Upper lobe of left lung (tissue), 6 donors: ENCODE data around the gene WDR41. TPM values are rescaled to one million over a fixed set of nuclear protein-coding genes. Genes with fewer than 3 reads are reported as not detected.
A peak's percentile ranks its signal among the peaks of the same experiment; 100 is the strongest.

Experiments
- ATAC-seq, 2 donors: fragments of 200-7000 bp; cut with Tn5 transposase; one replicate each; pipeline ENCODE4 v1.9.1; 2022; ENCODE audit warnings: mild to moderate bottlenecking in 2 of 2, moderate library complexity in 2 of 2; ENCODE audit not compliant: low FRiP score in 2 of 2
- DNase-seq, 2 donors: peaks; one replicate each; pipeline ENCODE4 v3.0.0-alpha.2; 2019 to 2020
- H3K27ac ChIP-seq, 4 donors: fragments of 200-600 bp; sonication (generic); one replicate each; pipeline ENCODE4 v1.5.1; 2016 to 2019
- H3K27me3 ChIP-seq, 4 donors: fragments of 200-600 bp; sonication (generic); one replicate each; pipeline ENCODE4 v1.5.1; 2017 to 2019
- H3K36me3 ChIP-seq, 4 donors: fragments of 200-600 bp; sonication (generic); one replicate each; pipeline ENCODE4 v1.5.1; 2016 to 2019
- H3K4me1 ChIP-seq, 4 donors: fragments of 200-600 bp; sonication (generic); one replicate each; pipeline ENCODE4 v1.5.1; 2018 to 2019
- H3K4me3 ChIP-seq, 4 donors: fragments of 200-600 bp; sonication (generic); one replicate each; pipeline ENCODE4 v1.5.1; 2017 to 2019; ENCODE audit warnings: mild to moderate bottlenecking in 2 of 4, moderate library complexity in 1 of 4
- H3K9me3 ChIP-seq, 4 donors: fragments of 200-600 bp; sonication (generic); one replicate each; pipeline ENCODE4 v1.5.1; 2018 to 2019
- EP300 ChIP-seq, 4 donors: sonication (generic); formaldehyde crosslinking; IDR thresholded peaks; one replicate each; pipeline ENCODE4 v1.5.1; 2017; ENCODE audit warnings: antibody characterized with exemption in 4 of 4, control low read depth in 2 of 4
- POLR2A ChIP-seq, 4 donors: fragments of 450-650 bp; IDR thresholded peaks; one replicate each; pipeline ENCODE4 v1.5.1; 2016 to 2017; ENCODE audit warnings: antibody characterized with exemption in 4 of 4, mild to moderate bottlenecking in 2 of 4
- POLR2AphosphoS5 ChIP-seq, 2 donors: sonication (generic); formaldehyde crosslinking; IDR thresholded peaks; one replicate each; pipeline ENCODE4 v1.5.1; 2017; ENCODE audit warnings: antibody characterized with exemption in 2 of 2
- WGBS, 2 donors: methylation state at CpG; one replicate each; pipeline ENCODE4 v1.1.5; 2017 to 2018; 5-methylcytosine and 5-hydroxymethylcytosine counted together
- total RNA-seq, 6 donors: library from RNA; depleted of rRNA in 4 of 6; stranded (reverse); fragments of >200 nt in 4 of 6; gene quantifications; one replicate each; pipeline versions ENCODE4 v1.1.0 to v1.2.1, GENCODE V29; 2016 to 2021
- TF ChIP-seq, protein P1 (sequence below), 6 experiments: fragments of 450-650 bp in 4 of 6; fragments of 200-600 bp in 2 of 6; sonication (generic) in 2 of 6; IDR thresholded peaks; one replicate each; pipeline ENCODE4 v1.5.1; 2016 to 2019; ENCODE audit warnings: antibody characterized with exemption in 6 of 6
- donor health status: DM: no; HTN: no; CAD: no; lungs with moderate emphysema.
- donor health status: DM: no; HTN: yes; CAD: no; lungs with severe emphysema.

The WDR41 gene
- total RNA-seq, 6 donors from 2014 or later: 13.9 to 69.9 (median 36.6) TPM

GRCh38 chr5:77454123-77454522 lies 38.0 kb downstream of the WDR41 start:
- 87 to 98% methylated on average over 3 of the region's 3 CpGs for WGBS, 2 donors
- Histone ChIP-seq H3K27me3 (no peaks in the 10 kb centered on the region), H3K4me1 (no peaks in the 10 kb centered on the region), H3K36me3 (peaks cover 0 to 22% (median 0%) of the 10 kb centered on the region in 4 donors), H3K9me3 (no peaks in the 10 kb centered on the region), H3K27ac (no peak overlapping the region), H3K4me3 (no peak overlapping the region)
- no peak for ATAC-seq
- TF ChIP-seq EP300 (IDR thresholded peaks at IDR 0.05) (no peak), POLR2A (IDR thresholded peaks at IDR 0.05) (no peak), POLR2AphosphoS5 (IDR thresholded peaks at IDR 0.05) (no peak)
- TF ChIP-seq, protein P1, sequence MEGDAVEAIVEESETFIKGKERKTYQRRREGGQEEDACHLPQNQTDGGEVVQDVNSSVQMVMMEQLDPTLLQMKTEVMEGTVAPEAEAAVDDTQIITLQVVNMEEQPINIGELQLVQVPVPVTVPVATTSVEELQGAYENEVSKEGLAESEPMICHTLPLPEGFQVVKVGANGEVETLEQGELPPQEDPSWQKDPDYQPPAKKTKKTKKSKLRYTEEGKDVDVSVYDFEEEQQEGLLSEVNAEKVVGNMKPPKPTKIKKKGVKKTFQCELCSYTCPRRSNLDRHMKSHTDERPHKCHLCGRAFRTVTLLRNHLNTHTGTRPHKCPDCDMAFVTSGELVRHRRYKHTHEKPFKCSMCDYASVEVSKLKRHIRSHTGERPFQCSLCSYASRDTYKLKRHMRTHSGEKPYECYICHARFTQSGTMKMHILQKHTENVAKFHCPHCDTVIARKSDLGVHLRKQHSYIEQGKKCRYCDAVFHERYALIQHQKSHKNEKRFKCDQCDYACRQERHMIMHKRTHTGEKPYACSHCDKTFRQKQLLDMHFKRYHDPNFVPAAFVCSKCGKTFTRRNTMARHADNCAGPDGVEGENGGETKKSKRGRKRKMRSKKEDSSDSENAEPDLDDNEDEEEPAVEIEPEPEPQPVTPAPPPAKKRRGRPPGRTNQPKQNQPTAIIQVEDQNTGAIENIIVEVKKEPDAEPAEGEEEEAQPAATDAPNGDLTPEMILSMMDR (IDR thresholded peaks at IDR 0.05): no peak
- no peak for DNase-seq

DNA sequence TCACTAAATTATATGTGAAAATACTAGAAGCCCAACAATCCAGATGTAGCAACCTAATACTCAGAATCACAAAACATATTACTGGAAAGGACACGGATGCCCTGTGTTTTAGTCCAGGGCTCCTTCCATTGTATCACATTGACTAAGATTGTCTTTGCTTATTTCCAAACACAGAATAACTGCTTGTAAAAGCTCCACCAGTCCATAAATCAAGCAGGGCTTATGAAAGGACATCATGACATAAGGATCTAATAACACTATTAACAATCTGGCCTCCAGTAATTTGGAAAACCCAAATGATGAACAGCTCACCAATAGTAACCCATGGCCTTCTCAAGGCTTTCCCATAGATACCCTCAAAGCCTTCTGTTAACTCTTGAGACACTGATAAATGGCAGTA lies 39.8 kb downstream of the WDR41 start:
- TF ChIP-seq EP300 (IDR thresholded peaks at IDR 0.05) (no peak), POLR2A (IDR thresholded peaks at IDR 0.05) (no peak), POLR2AphosphoS5 (IDR thresholded peaks at IDR 0.05) (no peak)
- TF ChIP-seq, protein P1 (IDR thresholded peaks at IDR 0.05): no peak
- peaks cover 0 to 34% (median 11%) of the 10 kb centered on the region in 4 donors for H3K36me3 ChIP-seq
- H3K4me1 ChIP-seq: no peaks in the 10 kb centered on the region
- DNase-seq (no peak), ATAC-seq (no peak)
- no peak overlapping the region for H3K4me3 ChIP-seq
- H3K27me3 ChIP-seq: no peaks in the 10 kb centered on the region
- peaks cover 0 to 3% (median 0%) of the 10 kb centered on the region in 4 donors for H3K9me3 ChIP-seq
- 94 to 100% methylated on average over 1 of the region's 1 CpG for WGBS, 2 donors
- no peak overlapping the region for H3K27ac ChIP-seq

DNA sequence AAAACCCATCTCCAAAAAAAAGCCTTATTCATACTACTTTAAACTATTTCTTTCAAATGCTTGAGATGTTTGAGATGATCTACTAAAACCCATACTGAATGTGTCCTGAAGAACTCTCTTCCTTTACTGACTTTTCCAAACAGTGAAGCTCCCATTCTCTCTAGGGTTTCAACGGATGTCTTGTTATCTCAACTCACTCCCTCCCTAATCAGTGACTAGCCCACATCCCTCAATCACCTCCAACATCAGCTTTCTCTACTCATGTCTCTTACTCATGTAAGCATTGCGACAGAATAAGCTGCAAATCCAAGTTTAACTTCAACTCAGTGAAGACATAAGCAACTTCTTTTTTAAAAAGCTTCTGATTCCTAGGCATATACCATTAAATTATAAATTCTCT lies 42.1 kb downstream of the WDR41 start:
- H3K27ac ChIP-seq: no peak overlapping the region
- peaks cover 0 to 3% (median 0%) of the 10 kb centered on the region in 4 donors for H3K9me3 ChIP-seq
- H3K27me3 ChIP-seq: no peaks in the 10 kb centered on the region
- H3K4me3 ChIP-seq: no peak overlapping the region
- no peak for DNase-seq
- H3K4me1 ChIP-seq: no peaks in the 10 kb centered on the region
- H3K36me3 ChIP-seq: peaks cover 0 to 34% (median 11%) of the 10 kb centered on the region in 4 donors
- ATAC-seq: no peak
- 33 to 71% methylated on average over 2 of the region's 2 CpGs for WGBS, 2 donors
- TF ChIP-seq, protein P1 (IDR thresholded peaks at IDR 0.05): no peak
- TF ChIP-seq POLR2AphosphoS5 (IDR thresholded peaks at IDR 0.05): no peak
- no peak for TF ChIP-seq POLR2A (IDR thresholded peaks at IDR 0.05)
- no peak for TF ChIP-seq EP300 (IDR thresholded peaks at IDR 0.05)

DNA sequence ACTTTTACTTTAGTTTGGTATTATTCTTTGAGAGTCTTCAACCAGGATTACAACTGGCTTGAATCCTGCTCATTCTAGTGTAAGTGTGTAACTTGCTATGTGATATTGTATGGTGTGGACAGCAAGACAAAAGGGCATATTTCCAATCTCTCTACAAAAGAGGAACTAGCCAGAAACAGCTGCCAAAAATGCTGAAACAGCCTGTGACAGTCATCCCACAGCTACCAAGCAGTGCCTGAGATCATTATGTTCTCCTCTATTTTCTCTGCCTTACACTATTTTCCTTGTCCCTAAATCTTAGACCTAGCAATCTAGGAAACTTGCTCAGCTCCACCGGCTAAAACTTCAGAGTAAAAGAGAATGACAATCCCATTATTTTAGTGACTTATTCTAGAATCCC lies 42.8 kb downstream of the WDR41 start:
- TF ChIP-seq EP300 (IDR thresholded peaks at IDR 0.05) (no peak), POLR2AphosphoS5 (IDR thresholded peaks at IDR 0.05) (no peak), POLR2A (IDR thresholded peaks at IDR 0.05) (no peak)
- TF ChIP-seq, protein P1 (IDR thresholded peaks at IDR 0.05): no peak
- no peak for DNase-seq
- H3K27ac ChIP-seq: no peak overlapping the region
- peak in 1 of 2 donors; percentile 63 for ATAC-seq
- H3K4me3 ChIP-seq: no peak overlapping the region
- WGBS, 2 donors: 59 to 81% methylated on average over 1 of the region's 1 CpG
- no peaks in the 10 kb centered on the region for H3K27me3 ChIP-seq
- no peaks in the 10 kb centered on the region for H3K4me1 ChIP-seq
- H3K36me3 ChIP-seq: peaks cover 0 to 37% (median 11%) of the 10 kb centered on the region in 4 donors
- H3K9me3 ChIP-seq: peaks cover 0 to 3% (median 0%) of the 10 kb centered on the region in 4 donors

DNA sequence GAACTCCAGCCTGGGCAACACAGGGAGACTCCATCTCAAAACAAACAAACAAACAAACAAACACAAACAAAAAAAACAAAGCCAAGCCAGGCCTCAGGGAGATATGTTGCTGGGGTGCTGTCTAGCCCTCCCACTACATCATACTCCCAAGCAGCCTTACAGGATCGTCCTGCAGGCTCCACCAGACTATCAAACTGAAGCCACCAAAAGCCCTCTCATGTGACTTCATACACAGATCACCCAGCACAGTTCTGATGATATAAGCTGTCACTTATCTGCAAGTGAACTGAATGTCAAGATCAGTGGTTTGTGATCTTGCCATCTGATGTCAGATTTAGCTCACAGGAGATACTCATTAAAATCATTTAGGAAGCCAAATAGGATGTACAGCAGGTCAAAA lies 43.3 kb downstream of the WDR41 start:
- 90 to 94% methylated on average over 1 of the region's 1 CpG for WGBS, 2 donors
- H3K27me3 ChIP-seq: no peaks in the 10 kb centered on the region
- TF ChIP-seq POLR2AphosphoS5 (IDR thresholded peaks at IDR 0.05): no peak
- TF ChIP-seq EP300 (IDR thresholded peaks at IDR 0.05): no peak
- no peak for TF ChIP-seq POLR2A (IDR thresholded peaks at IDR 0.05)
- TF ChIP-seq, protein P1 (IDR thresholded peaks at IDR 0.05): no peak
- no peak for DNase-seq
- no peak for ATAC-seq
- no peak overlapping the region for H3K27ac ChIP-seq
- no peaks in the 10 kb centered on the region for H3K4me1 ChIP-seq
- H3K36me3 ChIP-seq: peaks cover 0 to 41% (median 14%) of the 10 kb centered on the region in 4 donors
- H3K4me3 ChIP-seq: no peak overlapping the region
- H3K9me3 ChIP-seq: peaks cover 0 to 3% (median 0%) of the 10 kb centered on the region in 4 donors
